Measurements from ENCODE around the gene NCF4.

Gene NCF4

GRCh38 chr22:36870250-36870649, 9.4 kb downstream of the NCF4 start:
- Histone ChIP-seq H3K27ac (ENCODE audit: low read depth, low read length) (no peak overlapping the region), H3K4me3 (ENCODE audit: low read depth in 1 of 2, low read length in 2 of 2) (no peak overlapping the region), H3K4me1 (ENCODE audit: insufficient read depth, low read length) (peaks cover 7% of the 10 kb centered on the region), H3K27me3 (ENCODE audit: control insufficient read depth in 1 of 2, insufficient read depth in 2 of 2, low read length in 2 of 2) (peaks cover 0 to 16% of the 10 kb centered on the region in 2 donors), H3K9ac (ENCODE audit: low read length) (no peak overlapping the region), H3K36me3 (ENCODE audit: insufficient read depth, low read length) (no peaks in the 10 kb centered on the region), H3K9me3 (ENCODE audit: low read length) (no peaks in the 10 kb centered on the region)

GRCh38 chr22:36871669-36872081, 10.9 kb downstream of the NCF4 start:
- H3K36me3 ChIP-seq (ENCODE audit: insufficient read depth, low read length): no peaks in the 10 kb centered on the region
- no peak overlapping the region for H3K27ac ChIP-seq (ENCODE audit: low read depth, low read length)
- no peak overlapping the region for H3K9ac ChIP-seq (ENCODE audit: low read length)
- no peaks in the 10 kb centered on the region for H3K9me3 ChIP-seq (ENCODE audit: low read length)
- H3K27me3 ChIP-seq (ENCODE audit: control insufficient read depth in 1 of 2, insufficient read depth in 2 of 2, low read length in 2 of 2): peaks cover 0 to 16% of the 10 kb centered on the region in 2 donors
- no peak overlapping the region for H3K4me3 ChIP-seq (ENCODE audit: low read depth in 1 of 2, low read length in 2 of 2)
- H3K4me1 ChIP-seq (ENCODE audit: insufficient read depth, low read length): peaks cover 7% of the 10 kb centered on the region

GRCh38 chr22:36872084-36872483, 11.3 kb downstream of the NCF4 start:
- H3K27me3 ChIP-seq (ENCODE audit: control insufficient read depth in 1 of 2, insufficient read depth in 2 of 2, low read length in 2 of 2): peaks cover 0 to 16% of the 10 kb centered on the region in 2 donors
- no peak overlapping the region for H3K9ac ChIP-seq (ENCODE audit: low read length)
- no peak overlapping the region for H3K27ac ChIP-seq (ENCODE audit: low read depth, low read length)
- H3K4me1 ChIP-seq (ENCODE audit: insufficient read depth, low read length): peaks cover 7% of the 10 kb centered on the region
- H3K4me3 ChIP-seq (ENCODE audit: low read depth in 1 of 2, low read length in 2 of 2): no peak overlapping the region
- no peaks in the 10 kb centered on the region for H3K36me3 ChIP-seq (ENCODE audit: insufficient read depth, low read length)
- no peaks in the 10 kb centered on the region for H3K9me3 ChIP-seq (ENCODE audit: low read length)

GRCh38 chr22:36872866-36873498, 12.2 kb downstream of the NCF4 start:
- Histone ChIP-seq H3K36me3 (ENCODE audit: insufficient read depth, low read length) (no peaks in the 10 kb centered on the region), H3K4me1 (ENCODE audit: insufficient read depth, low read length) (peaks cover 7% of the 10 kb centered on the region), H3K4me3 (ENCODE audit: low read depth in 1 of 2, low read length in 2 of 2) (no peak overlapping the region), H3K27me3 (ENCODE audit: control insufficient read depth in 1 of 2, insufficient read depth in 2 of 2, low read length in 2 of 2) (peaks cover 0 to 11% of the 10 kb centered on the region in 2 donors), H3K9ac (ENCODE audit: low read length) (no peak overlapping the region), H3K27ac (ENCODE audit: low read depth, low read length) (no peak overlapping the region), H3K9me3 (ENCODE audit: low read length) (no peaks in the 10 kb centered on the region)

- Histone ChIP-seq H3K9ac (ENCODE audit: low read length) (no peak overlapping the region), H3K27ac (ENCODE audit: low read depth, low read length) (no peak overlapping the region), H3K27me3 (ENCODE audit: control insufficient read depth in 1 of 2, insufficient read depth in 2 of 2, low read length in 2 of 2) (peaks cover 0 to 8% of the 10 kb centered on the region in 2 donors), H3K4me1 (ENCODE audit: insufficient read depth, low read length) (peaks cover 7% of the 10 kb centered on the region), H3K36me3 (ENCODE audit: insufficient read depth, low read length) (no peaks in the 10 kb centered on the region), H3K4me3 (ENCODE audit: low read depth in 1 of 2, low read length in 2 of 2) (no peak overlapping the region), H3K9me3 (ENCODE audit: low read length) (no peaks in the 10 kb centered on the region)
These were observed 13.0 kb downstream of the NCF4 start for GRCh38 chr22:36873614-36874308.

- H3K9me3 ChIP-seq (ENCODE audit: low read length): no peaks in the 10 kb centered on the region
- no peak overlapping the region for H3K27ac ChIP-seq (ENCODE audit: low read depth, low read length)
- peaks cover 0 to 4% of the 10 kb centered on the region in 2 donors for H3K27me3 ChIP-seq (ENCODE audit: control insufficient read depth in 1 of 2, insufficient read depth in 2 of 2, low read length in 2 of 2)
- H3K4me1 ChIP-seq (ENCODE audit: insufficient read depth, low read length): peaks cover 7% of the 10 kb centered on the region
- H3K9ac ChIP-seq (ENCODE audit: low read length): no peak overlapping the region
- H3K4me3 ChIP-seq (ENCODE audit: low read depth in 1 of 2, low read length in 2 of 2): no peak overlapping the region
- H3K36me3 ChIP-seq (ENCODE audit: insufficient read depth, low read length): no peaks in the 10 kb centered on the region
These were observed 13.5 kb downstream of the NCF4 start for GRCh38 chr22:36874309-36874696.

GRCh38 chr22:36874736-36875135, 13.9 kb downstream of the NCF4 start:
- H3K4me3 ChIP-seq (ENCODE audit: low read depth in 1 of 2, low read length in 2 of 2): no peak overlapping the region
- peaks cover 7% of the 10 kb centered on the region for H3K4me1 ChIP-seq (ENCODE audit: insufficient read depth, low read length)
- no peaks in the 10 kb centered on the region for H3K36me3 ChIP-seq (ENCODE audit: insufficient read depth, low read length)
- H3K27me3 ChIP-seq (ENCODE audit: control insufficient read depth in 1 of 2, insufficient read depth in 2 of 2, low read length in 2 of 2): no peaks in the 10 kb centered on the region
- no peak overlapping the region for H3K9ac ChIP-seq (ENCODE audit: low read length)
- H3K9me3 ChIP-seq (ENCODE audit: low read length): no peaks in the 10 kb centered on the region
- no peak overlapping the region for H3K27ac ChIP-seq (ENCODE audit: low read depth, low read length)

GRCh38 chr22:36875741-36876140, 14.9 kb downstream of the NCF4 start:
- H3K27ac ChIP-seq (ENCODE audit: low read depth, low read length): no peak overlapping the region
- no peaks in the 10 kb centered on the region for H3K36me3 ChIP-seq (ENCODE audit: insufficient read depth, low read length)
- H3K4me1 ChIP-seq (ENCODE audit: insufficient read depth, low read length): peaks cover 7% of the 10 kb centered on the region
- no peak overlapping the region for H3K4me3 ChIP-seq (ENCODE audit: low read depth in 1 of 2, low read length in 2 of 2)
- H3K9ac ChIP-seq (ENCODE audit: low read length): no peak overlapping the region
- H3K27me3 ChIP-seq (ENCODE audit: control insufficient read depth in 1 of 2, insufficient read depth in 2 of 2, low read length in 2 of 2): no peaks in the 10 kb centered on the region
- H3K9me3 ChIP-seq (ENCODE audit: low read length): no peaks in the 10 kb centered on the region

- no peaks in the 10 kb centered on the region for H3K36me3 ChIP-seq (ENCODE audit: insufficient read depth, low read length)
- no peak overlapping the region for H3K9ac ChIP-seq (ENCODE audit: low read length)
- H3K4me3 ChIP-seq (ENCODE audit: low read depth in 1 of 2, low read length in 2 of 2): no peak overlapping the region
- no peaks in the 10 kb centered on the region for H3K27me3 ChIP-seq (ENCODE audit: control insufficient read depth in 1 of 2, insufficient read depth in 2 of 2, low read length in 2 of 2)
- no peak overlapping the region for H3K27ac ChIP-seq (ENCODE audit: low read depth, low read length)
- no peaks in the 10 kb centered on the region for H3K4me1 ChIP-seq (ENCODE audit: insufficient read depth, low read length)
- no peaks in the 10 kb centered on the region for H3K9me3 ChIP-seq (ENCODE audit: low read length)
These were observed 19.0 kb downstream of the NCF4 start for GRCh38 chr22:36879775-36880174.

- H3K27me3 ChIP-seq (ENCODE audit: control insufficient read depth in 1 of 2, insufficient read depth in 2 of 2, low read length in 2 of 2): no peaks in the 10 kb centered on the region
- no peaks in the 10 kb centered on the region for H3K9me3 ChIP-seq (ENCODE audit: low read length)
- no peak overlapping the region for H3K9ac ChIP-seq (ENCODE audit: low read length)
- no peak overlapping the region for H3K4me3 ChIP-seq (ENCODE audit: low read depth in 1 of 2, low read length in 2 of 2)
- no peak overlapping the region for H3K27ac ChIP-seq (ENCODE audit: low read depth, low read length)
- no peaks in the 10 kb centered on the region for H3K36me3 ChIP-seq (ENCODE audit: insufficient read depth, low read length)
- no peaks in the 10 kb centered on the region for H3K4me1 ChIP-seq (ENCODE audit: insufficient read depth, low read length)
These were observed 20.9 kb downstream of the NCF4 start for GRCh38 chr22:36881504-36882245.

- Histone ChIP-seq H3K9me3 (ENCODE audit: low read length) (no peaks in the 10 kb centered on the region), H3K4me1 (ENCODE audit: insufficient read depth, low read length) (no peaks in the 10 kb centered on the region), H3K4me3 (ENCODE audit: low read depth in 1 of 2, low read length in 2 of 2) (no peak overlapping the region), H3K36me3 (ENCODE audit: insufficient read depth, low read length) (no peaks in the 10 kb centered on the region), H3K27me3 (ENCODE audit: control insufficient read depth in 1 of 2, insufficient read depth in 2 of 2, low read length in 2 of 2) (no peaks in the 10 kb centered on the region), H3K9ac (ENCODE audit: low read length) (no peak overlapping the region), H3K27ac (ENCODE audit: low read depth, low read length) (no peak overlapping the region)
These were observed 23.7 kb downstream of the NCF4 start for GRCh38 chr22:36884349-36885158.
